GM19467 (cell line): ENCODE data around the gene XPO5.

Experiments used
- ATAC-seq: cut with Tn5 transposase; IDR thresholded peaks from one replicate; pipeline ENCODE4 v1.9.1; 2021; ENCODE audit warnings: mild to moderate bottlenecking, moderate library complexity; ENCODE audit not compliant: unreplicated experiment

XPO5 gene

GRCh38 chr6:43520097-43520496 is 55.7 kb downstream of the XPO5 start:
- no peak for ATAC-seq

DNA sequence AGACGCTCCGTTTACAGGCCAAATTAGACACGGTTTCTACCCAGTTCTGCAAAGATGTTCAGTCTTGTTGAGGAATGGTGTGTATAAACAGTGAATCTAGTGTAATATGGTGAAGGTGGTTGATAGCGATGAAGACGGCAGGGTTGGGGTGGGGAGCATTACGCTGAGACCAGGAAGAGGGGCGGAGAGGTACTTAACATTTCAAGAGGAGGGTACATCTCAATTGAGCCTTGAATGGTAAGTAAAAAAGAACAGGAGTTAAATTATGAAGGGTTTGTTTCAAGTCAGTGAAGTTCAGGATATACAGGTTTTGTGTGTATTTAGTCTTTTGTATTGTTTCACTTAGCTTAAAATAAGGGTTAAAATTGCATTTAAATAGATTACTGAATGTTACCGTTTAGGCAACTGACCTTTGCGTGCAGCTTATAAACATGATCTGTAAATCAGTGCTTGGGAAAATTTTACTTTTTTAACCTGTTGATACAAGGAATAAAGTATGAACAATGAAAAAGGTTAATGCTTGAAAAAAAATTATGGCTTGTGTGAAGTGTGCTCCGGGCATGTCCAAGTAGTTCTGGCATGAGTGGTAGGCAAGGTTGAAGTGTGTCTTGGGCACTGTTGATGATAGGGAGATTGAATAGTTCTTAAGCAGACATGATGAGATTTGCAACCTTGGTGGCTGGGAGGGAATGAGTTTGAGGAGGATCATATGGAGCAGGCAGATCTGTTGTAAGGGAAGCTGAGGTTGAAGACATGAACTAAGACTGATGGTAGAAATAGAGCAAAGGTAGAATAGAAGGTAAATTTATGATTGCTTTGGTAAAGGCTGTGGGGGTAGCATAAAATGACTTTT is 58.1 kb downstream of the XPO5 start:
- no peak for ATAC-seq

- peak; percentile 75 for ATAC-seq
These were observed 58.9 kb downstream of the XPO5 start, which contains the start of the genes POLR1C and YIPF3 for GRCh38 chr6:43516697-43517504. Gene POLR1C, plus strand, starts transcription at chr6:43517089. Its CDS starts 21 bp downstream, at chr6:43517110. Gene YIPF3, minus strand, starts transcription at chr6:43516926. Its CDS starts 119 bp downstream, at chr6:43516807.

GRCh38 chr6:43516367-43516696 is 59.5 kb downstream of the XPO5 start:
- ATAC-seq, result no peak

DNA sequence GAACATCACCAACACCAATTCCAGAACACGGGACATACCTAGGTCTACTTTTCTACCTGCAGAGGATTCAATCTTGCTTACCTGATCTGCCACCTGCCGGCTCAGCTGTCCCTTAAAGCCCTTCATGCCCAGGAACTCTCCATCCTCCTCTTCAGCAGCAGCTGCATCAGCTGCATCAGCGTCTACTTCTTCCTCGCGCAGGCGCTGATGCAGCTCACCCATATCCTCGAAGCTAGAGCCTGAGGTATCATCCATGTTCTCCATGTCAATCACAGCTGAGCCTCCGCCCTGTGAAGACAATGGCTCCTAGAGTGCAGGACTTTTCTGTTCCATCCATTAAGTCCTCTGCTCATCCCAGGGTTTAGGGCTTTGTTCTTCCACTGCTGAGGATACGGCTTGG is 60.0 kb downstream of the XPO5 start:
- no peak for ATAC-seq

DNA sequence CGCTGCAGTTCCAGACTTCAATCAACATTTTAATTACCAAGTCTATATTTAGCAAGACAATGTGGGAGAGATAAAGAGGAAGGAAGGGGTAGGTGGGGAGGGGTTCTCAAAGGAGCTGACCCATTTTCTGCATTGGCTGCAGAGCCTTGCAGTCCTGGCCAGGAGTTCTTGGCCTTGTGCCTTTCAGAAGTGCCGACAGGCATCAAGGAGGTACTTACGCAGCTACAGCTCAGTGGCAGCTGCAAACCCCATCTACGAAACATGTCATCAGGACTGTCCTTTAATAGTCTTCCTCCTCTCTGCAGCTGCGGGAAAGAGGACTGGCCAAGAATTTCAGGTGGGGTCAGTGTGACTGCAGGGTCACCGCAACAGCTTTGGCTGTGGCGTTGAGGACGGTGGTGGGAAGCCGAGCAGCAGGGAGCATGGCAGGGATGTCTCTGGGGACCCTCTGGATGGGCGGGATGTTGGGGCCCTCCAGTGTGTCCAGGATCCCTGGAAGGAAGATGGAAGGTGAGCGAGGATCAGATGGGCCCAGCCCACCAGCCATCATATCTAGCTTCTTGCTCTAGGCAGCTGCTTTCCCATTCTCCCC is 63.9 kb downstream of the XPO5 start:
- no peak for ATAC-seq

DNA sequence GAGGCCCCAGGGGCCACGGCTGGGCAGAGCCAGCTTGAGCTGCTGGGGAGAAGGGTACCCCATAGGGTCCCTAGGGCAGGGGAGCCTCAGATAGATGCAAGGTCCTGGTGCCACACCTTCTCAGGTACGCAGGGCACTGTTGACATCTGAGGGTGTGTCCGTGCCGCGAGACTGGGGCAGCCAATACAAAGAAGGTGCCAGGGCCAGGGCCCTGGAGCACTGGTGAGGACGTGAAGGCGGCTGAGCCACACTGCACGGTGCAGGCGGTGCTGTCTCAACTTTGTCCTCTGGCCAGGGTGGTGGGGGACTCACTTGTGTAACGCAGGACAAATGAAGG is 65.0 kb downstream of the XPO5 start:
- no peak for ATAC-seq

DNA sequence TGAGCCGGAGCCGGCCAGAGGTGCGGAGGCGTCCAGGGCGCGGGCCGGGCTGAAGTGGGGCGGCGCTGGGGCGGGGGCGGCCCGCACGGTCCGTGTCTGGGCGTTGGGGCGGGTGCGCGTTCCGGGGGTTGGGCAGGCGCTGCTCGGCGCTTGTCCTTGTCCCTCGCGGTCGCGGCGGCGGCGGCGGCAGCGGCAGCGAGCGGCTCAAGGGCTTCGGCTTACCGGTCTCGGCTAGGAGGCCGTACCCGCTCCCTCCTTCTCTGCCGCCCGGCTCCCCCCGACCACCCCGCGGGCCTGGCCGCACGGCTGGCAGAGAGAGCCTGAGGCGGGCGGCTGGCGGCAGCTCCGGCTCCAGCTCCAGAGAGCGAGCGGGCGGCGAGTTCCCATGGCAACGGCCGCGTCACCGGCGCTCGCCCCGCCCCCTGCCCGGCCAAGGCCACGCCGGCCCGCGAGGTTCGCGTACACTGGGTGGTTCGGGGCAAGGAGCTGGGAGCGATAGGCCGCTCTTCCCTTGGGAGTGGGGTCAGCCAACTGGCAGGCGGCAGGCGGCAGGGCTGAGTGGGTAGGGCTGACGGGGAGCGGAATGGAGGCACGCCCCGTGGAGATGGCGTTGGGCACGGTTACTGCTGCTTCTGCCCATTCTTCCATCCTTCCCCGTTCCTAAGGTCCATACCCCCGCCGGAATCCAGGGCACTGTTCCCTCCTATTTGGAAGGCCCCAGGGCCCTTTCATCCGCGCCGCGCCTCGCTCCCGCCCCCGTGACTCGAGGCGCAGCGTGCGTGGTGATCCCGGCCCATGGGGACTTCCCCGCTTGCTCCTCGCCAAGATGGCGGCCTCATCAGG is 65.6 kb downstream of the XPO5 start, which contains the start of gene LRRC73:
TSS of gene LRRC73 (minus strand) at position 363 of the 843 bp plus-strand sequence. CDS start 561 bp downstream, outside the sequence.
- peak; percentile 43 for ATAC-seq

- peak; percentile 5 for ATAC-seq
These were observed 66.5 kb downstream of the XPO5 start for GRCh38 chr6:43509142-43509983.

- no peak for ATAC-seq
These were observed 67.2 kb downstream of the XPO5 start for GRCh38 chr6:43508481-43509141.

DNA sequence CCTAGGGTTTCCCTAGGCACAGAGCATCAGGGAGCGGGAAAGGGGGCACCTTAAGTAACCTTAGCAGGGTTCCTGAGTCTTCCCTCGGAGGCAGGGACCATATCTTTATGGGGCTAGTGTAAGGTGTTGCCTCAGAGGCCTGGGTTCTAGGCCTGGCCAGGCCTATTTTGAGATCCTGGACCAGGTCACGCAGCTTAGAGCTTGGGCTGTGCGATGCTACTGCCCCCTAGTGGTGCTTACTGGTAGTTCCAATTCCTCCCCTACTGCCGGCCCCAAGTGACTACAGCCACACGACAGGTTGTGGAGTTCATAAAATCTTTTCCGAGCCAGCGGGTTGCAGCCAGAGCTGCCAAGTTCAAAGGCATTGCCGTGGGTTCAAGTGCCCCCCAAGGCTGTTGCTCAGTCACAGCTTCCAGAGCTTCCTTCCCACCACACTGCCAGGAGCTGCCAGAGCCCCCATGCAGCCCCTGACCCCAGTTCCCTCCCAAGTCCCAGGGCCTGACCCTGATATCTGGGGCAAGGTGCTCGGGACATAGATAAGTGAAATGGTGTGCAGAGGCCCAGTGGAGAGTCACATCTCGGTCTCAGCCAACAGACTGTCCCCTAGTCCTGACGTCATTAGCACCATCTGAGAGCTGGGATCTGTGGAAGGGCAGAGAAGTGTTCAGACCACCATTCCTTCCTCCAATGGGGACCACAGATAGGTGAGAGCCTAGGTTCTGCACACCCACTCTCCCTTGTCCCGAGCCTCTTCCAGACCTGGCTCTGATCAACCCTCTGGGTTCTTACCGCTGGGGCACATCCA is 69.0 kb downstream of the XPO5 start:
- peak; percentile 45 for ATAC-seq

GRCh38 chr6:43506171-43506570 is 69.7 kb downstream of the XPO5 start:
- no peak for ATAC-seq

GRCh38 chr6:43505718-43506117 is 70.1 kb downstream of the XPO5 start:
- no peak for ATAC-seq

- ATAC-seq, result no peak
These were observed 70.9 kb downstream of the XPO5 start for GRCh38 chr6:43504756-43505593.

DNA sequence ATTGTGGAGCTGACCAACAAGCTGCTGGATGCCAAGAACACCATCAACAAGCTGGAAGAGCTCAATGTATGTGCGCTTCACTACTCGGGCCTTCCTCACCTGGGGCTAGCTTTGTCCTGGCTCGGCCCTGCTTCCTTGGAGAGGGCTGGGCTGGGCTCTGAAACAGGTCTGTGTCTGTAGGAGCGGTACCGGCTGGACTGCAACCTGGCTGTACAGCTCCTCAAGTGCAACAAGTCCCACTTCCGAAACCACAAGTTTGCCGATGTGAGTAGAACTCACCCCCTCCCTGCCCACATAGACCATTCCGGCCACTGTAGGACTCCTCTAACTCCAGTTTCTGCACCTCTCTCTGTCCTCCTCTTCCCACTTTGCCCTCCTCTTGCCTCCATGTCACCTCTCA is 72.4 kb downstream of the XPO5 start:
- no peak for ATAC-seq

GRCh38 chr6:43502666-43503065 is 73.2 kb downstream of the XPO5 start:
- ATAC-seq, result no peak

- ATAC-seq, result no peak
These were observed 74.9 kb downstream of the XPO5 start for GRCh38 chr6:43500921-43501320.
